Activated CD8-positive, alpha-beta memory T cell treated with anti-CD3 and anti-CD28 coated beads for 48 hours (primary cell): ENCODE measurements around the gene FGGY.
"Not testable (repeated sequence)": the region's sequence is repeated elsewhere in the genome, so short reads cannot be mapped to it uniquely, and the experiment has no call there.

Source experiments
- DNase-seq, 3 experiments: peaks; one replicate each; pipeline ENCODE4 v3.0.0-alpha.2; 2020; ENCODE audit warnings: low read depth in 2 of 3, low spot score in 2 of 3

The FGGY gene

GRCh38 chr1:59288046-59288445 lies 8.8 kb upstream of the FGGY start:
- DNase-seq = no peak

GRCh38 chr1:59289570-59289969 lies 7.3 kb upstream of the FGGY start:
- no peak for DNase-seq

GRCh38 chr1:59290193-59290949 lies 6.5 kb upstream of the FGGY start:
- no peak for DNase-seq

GRCh38 chr1:59291561-59291960 lies 5.3 kb upstream of the FGGY start:
- DNase-seq = no peak

GRCh38 chr1:59292562-59292961 lies 4.3 kb upstream of the FGGY start:
- no peak for DNase-seq

GRCh38 chr1:59293206-59293605 lies 3.7 kb upstream of the FGGY start:
- no peak for DNase-seq

- no peak for DNase-seq
Measured at GRCh38 chr1:59293849-59294248, 3.0 kb upstream of the FGGY start.

GRCh38 chr1:59294423-59294822 lies 2.5 kb upstream of the FGGY start:
- DNase-seq = no peak

- DNase-seq = no peak
Measured at GRCh38 chr1:59295618-59296017, 1.3 kb upstream of the FGGY start.

- no peak for DNase-seq
Measured at GRCh38 chr1:59298026-59298583, 1.2 kb downstream of the FGGY start.

- DNase-seq = no peak
Measured at GRCh38 chr1:59298710-59299346, 1.9 kb downstream of the FGGY start.

GRCh38 chr1:59299670-59300069 lies 2.8 kb downstream of the FGGY start:
- not testable (repeated sequence) for DNase-seq

GRCh38 chr1:59302297-59302696 lies 5.4 kb downstream of the FGGY start:
- no peak for DNase-seq

- DNase-seq = no peak
Measured at GRCh38 chr1:59302871-59303270, 6.0 kb downstream of the FGGY start.

GRCh38 chr1:59305188-59305587 lies 8.3 kb downstream of the FGGY start:
- DNase-seq = no peak

- DNase-seq = no peak
Measured at GRCh38 chr1:59307591-59307990, 10.7 kb downstream of the FGGY start.

GRCh38 chr1:59308839-59309238 lies 11.9 kb downstream of the FGGY start:
- no peak for DNase-seq

- DNase-seq = no peak
Measured at GRCh38 chr1:59309392-59309791, 12.5 kb downstream of the FGGY start.

- no peak for DNase-seq
Measured at GRCh38 chr1:59309795-59310548, 13.1 kb downstream of the FGGY start.

GRCh38 chr1:59310549-59311250 lies 13.8 kb downstream of the FGGY start:
- DNase-seq = no peak
